ENCODE results near the gene ZNF792.

DNA sequence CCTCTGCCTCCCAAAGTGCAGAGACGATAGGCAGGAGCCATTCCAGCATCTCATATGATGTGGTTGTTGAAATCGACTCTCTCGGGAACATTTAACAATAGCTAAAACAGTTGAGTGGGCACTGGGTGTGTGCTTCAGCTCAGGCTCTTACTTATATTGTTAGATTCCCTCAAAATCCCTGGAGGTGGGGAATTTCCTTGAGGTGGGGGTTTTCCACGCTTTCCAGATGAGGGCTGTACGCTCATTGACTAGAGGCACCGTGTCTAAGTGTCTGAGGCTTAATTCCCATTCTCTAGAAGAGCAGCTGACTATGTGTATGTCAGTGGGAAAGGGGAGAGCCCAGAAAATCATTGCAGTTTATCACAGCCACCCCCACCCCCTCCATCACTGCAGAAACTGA, 25.3 kb upstream of the ZNF792 start:
- no peak for TF ChIP-seq EZH2 (IDR thresholded peaks at IDR 0.05)
- TF ChIP-seq, protein P1, sequence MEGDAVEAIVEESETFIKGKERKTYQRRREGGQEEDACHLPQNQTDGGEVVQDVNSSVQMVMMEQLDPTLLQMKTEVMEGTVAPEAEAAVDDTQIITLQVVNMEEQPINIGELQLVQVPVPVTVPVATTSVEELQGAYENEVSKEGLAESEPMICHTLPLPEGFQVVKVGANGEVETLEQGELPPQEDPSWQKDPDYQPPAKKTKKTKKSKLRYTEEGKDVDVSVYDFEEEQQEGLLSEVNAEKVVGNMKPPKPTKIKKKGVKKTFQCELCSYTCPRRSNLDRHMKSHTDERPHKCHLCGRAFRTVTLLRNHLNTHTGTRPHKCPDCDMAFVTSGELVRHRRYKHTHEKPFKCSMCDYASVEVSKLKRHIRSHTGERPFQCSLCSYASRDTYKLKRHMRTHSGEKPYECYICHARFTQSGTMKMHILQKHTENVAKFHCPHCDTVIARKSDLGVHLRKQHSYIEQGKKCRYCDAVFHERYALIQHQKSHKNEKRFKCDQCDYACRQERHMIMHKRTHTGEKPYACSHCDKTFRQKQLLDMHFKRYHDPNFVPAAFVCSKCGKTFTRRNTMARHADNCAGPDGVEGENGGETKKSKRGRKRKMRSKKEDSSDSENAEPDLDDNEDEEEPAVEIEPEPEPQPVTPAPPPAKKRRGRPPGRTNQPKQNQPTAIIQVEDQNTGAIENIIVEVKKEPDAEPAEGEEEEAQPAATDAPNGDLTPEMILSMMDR (IDR thresholded peaks at IDR 0.05), result no peak
- TF ChIP-seq EZH2phosphoT487 (IDR thresholded peaks at IDR 0.05), result no peak

All from neural progenitor cell (in vitro differentiated cells).